HEK293T (cell line): ENCODE data around the gene CUX1.

Source experiments
- CTCF ChIA-PET: fragments of 350-600 bp; formaldehyde crosslinking; extraction: SDS; loops from one replicate; lab custom pipeline; 2021; ENCODE audit warnings: antibody characterized with exemption, inconsistent platforms; lab: Yijun Ruan, JAX
- POLR2A ChIA-PET: fragments of 350-600 bp; formaldehyde crosslinking; extraction: SDS; loops from one replicate; lab custom pipeline; 2020; ENCODE audit warnings: antibody characterized with exemption, inconsistent platforms; lab: Yijun Ruan, JAX
- DNase-seq: peaks from one replicate; pipeline ENCODE4 v3.0.0; 2012; ENCODE audit warnings: mixed read lengths; ENCODE audit errors: extremely low spot score
- ARNT ChIP-seq: fragments of 450-650 bp; IDR thresholded peaks from 2 replicates; pipeline ENCODE4 v1.6.1; 2017; ENCODE audit warnings: mild to moderate bottlenecking
- BHLHE40 ChIP-seq: fragments of 450-650 bp; IDR thresholded peaks from 2 replicates; pipeline ENCODE4 v1.6.1; 2016; ENCODE audit warnings: mild to moderate bottlenecking, moderate library complexity, borderline replicate concordance
- CTBP1 ChIP-seq: fragments of 450-650 bp; IDR thresholded peaks from 2 replicates; pipeline ENCODE4 v1.6.1; 2016; ENCODE audit warnings: borderline replicate concordance
- ELF4 ChIP-seq: fragments of 450-650 bp; IDR thresholded peaks from 2 replicates; pipeline ENCODE4 v1.6.1; 2017; ENCODE audit warnings: antibody characterized with exemption
- FOXA1 ChIP-seq: fragments of 450-650 bp; IDR thresholded peaks from 2 replicates; pipeline ENCODE4 v1.6.1; 2016; ENCODE audit warnings: mild to moderate bottlenecking
- FOXK2 ChIP-seq: fragments of 450-650 bp; IDR thresholded peaks from 2 replicates; pipeline ENCODE4 v1.6.1; 2016; ENCODE audit warnings: mild to moderate bottlenecking
- FOXM1 ChIP-seq: fragments of 450-650 bp; IDR thresholded peaks from 2 replicates; pipeline ENCODE4 v1.6.1; 2017; ENCODE audit warnings: mild to moderate bottlenecking, borderline replicate concordance
- HDGF ChIP-seq: fragments of 450-650 bp; IDR thresholded peaks from 2 replicates; pipeline ENCODE4 v1.6.1; 2017; ENCODE audit warnings: antibody characterized with exemption, borderline replicate concordance
- L3MBTL2 ChIP-seq: fragments of 450-650 bp; conservative IDR thresholded peaks from 2 replicates; pipeline ENCODE4 v1.6.1; 2016; ENCODE audit warnings: mild to moderate bottlenecking
- LEF1 ChIP-seq: fragments of 450-650 bp; IDR thresholded peaks from 2 replicates; pipeline ENCODE4 v1.6.1; 2017; ENCODE audit warnings: mild to moderate bottlenecking, borderline replicate concordance
- NFRKB ChIP-seq: fragments of 450-650 bp; IDR thresholded peaks from 2 replicates; pipeline ENCODE4 v1.6.1; 2016; ENCODE audit warnings: mild to moderate bottlenecking, moderate library complexity
- SP1 ChIP-seq: fragments of 450-650 bp; IDR thresholded peaks from 2 replicates; pipeline ENCODE4 v1.6.1; 2017
- SUZ12 ChIP-seq: fragments of 450-650 bp; IDR thresholded peaks from 2 replicates; pipeline ENCODE4 v1.6.1; 2016; ENCODE audit warnings: mild to moderate bottlenecking
- TARDBP ChIP-seq: fragments of 450-650 bp; IDR thresholded peaks from 2 replicates; pipeline ENCODE4 v1.6.1; 2016
- ZNF384 ChIP-seq: fragments of 450-650 bp; IDR thresholded peaks from 2 replicates; pipeline ENCODE4 v1.6.1; 2016
- TF ChIP-seq, protein P1 (sequence below): fragments of 450-650 bp; IDR thresholded peaks from 2 replicates; pipeline ENCODE4 v1.6.1; 2016

The CUX1 gene

DNA sequence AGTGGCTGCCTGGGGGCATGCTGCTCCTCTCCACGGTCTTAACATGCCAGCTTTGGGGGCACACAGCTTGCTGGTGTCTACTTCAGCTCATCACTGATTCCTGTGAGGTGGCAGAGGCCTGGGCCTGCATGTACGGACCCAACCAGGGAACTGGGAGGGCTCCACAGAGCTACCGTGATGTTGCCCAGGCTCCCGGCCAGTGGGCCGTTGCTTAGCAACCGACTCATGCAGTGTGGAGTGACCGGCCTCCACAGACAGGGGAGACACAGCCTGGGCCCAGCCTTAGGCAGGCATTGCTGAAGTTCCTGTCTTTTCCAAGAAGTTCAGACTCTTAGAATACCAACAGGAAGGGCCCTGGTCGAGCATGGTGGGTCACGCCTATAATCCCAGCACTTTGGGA lies 443.4 kb downstream of the CUX1 start:
- POLR2A ChIA-PET, result no interaction called here
- no peak for DNase-seq
- CTCF ChIA-PET, result no interaction called here
- TF ChIP-seq ZNF384, result no peak
- no peak for TF ChIP-seq HDGF
- no peak for TF ChIP-seq SUZ12

DNA sequence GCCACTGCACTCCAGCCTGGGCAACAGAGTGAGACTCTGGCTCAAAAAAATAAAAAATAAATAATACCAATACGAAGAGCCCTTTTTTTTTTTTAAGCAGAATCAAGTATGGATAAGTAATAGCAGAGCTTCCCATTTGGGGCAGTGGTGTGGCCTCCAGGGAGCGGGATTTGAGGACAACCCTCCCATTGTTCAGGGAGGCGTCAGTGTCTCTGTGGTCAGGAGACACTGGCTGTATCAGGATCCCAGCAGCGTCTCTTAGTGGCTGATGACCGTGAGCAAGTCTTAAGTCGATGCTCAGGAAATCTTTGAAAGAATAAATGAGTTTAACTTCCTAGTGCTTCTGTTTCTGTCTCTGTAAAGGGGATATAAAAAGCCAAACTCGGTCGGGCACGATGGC lies 444.0 kb downstream of the CUX1 start:
- no peak for DNase-seq
- POLR2A ChIA-PET, result no interaction called here
- CTCF ChIA-PET, result no interaction called here
- TF ChIP-seq NFRKB, result no peak
- no peak for TF ChIP-seq BHLHE40
- TF ChIP-seq, protein P1, sequence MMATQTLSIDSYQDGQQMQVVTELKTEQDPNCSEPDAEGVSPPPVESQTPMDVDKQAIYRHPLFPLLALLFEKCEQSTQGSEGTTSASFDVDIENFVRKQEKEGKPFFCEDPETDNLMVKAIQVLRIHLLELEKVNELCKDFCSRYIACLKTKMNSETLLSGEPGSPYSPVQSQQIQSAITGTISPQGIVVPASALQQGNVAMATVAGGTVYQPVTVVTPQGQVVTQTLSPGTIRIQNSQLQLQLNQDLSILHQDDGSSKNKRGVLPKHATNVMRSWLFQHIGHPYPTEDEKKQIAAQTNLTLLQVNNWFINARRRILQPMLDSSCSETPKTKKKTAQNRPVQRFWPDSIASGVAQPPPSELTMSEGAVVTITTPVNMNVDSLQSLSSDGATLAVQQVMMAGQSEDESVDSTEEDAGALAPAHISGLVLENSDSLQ, result no peak
- no peak for TF ChIP-seq FOXK2
- no peak for TF ChIP-seq L3MBTL2

DNA sequence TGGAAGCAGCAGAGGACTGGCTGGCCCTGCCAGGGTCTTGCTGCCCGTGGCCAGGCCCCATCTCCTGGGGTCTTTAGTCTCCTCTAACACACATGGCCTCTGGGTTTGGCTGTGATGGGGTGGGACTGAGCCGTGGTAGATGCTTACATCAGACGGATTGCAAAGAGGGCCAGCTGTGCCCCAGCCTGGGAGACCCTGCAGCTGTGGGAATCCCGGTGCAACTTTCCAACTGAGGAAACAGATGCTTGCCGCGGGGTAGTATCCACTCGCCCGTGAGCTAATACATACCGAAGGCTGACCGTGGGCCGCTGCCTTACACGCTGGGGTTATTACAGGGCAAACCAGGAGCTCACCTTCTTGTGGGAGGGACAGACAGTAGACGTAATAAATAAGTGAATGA lies 445.1 kb downstream of the CUX1 start:
- POLR2A ChIA-PET, result no interaction called here

DNA sequence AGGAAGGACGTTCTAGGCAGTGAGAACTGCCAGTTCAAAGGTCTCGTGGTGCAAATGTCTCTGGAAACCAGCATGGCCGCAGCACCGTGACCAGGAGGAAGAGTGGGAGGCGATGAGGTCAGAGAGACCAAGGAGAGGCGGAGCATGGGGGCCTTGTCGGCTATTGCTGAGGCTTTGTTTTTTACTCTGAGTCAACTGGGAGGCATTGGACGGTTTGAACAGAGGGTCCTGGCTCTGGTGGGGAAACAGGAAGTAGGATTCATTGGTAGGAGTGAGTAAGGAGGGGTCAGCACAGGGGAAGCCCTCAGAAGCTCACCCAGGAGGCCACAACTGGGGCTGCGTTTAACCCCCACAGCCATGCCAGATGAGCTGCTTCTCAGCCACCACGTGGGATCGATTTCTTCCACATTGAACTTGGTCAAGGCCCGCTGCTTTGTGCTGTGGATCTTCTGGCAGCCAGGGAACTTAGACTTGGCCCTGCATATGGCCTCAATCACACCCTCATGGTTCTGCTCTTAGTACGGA lies 447.0 kb downstream of the CUX1 start:
- POLR2A ChIA-PET, result no interaction called here
- TF ChIP-seq CTBP1, result no peak
- TF ChIP-seq FOXM1, result no peak
- TF ChIP-seq, protein P1, result no peak
- TF ChIP-seq FOXK2, result no peak
- TF ChIP-seq BHLHE40, result no peak
- no peak for TF ChIP-seq NFRKB
- TF ChIP-seq SUZ12, result no peak
- TF ChIP-seq L3MBTL2, result no peak
- no peak for TF ChIP-seq FOXA1
- TF ChIP-seq LEF1, result no peak
- CTCF ChIA-PET, result no interaction called here
- DNase-seq, result no peak

More for the DNA sequence above, 445.1 kb downstream of the CUX1 start:
- no peak for TF ChIP-seq FOXM1
- no peak for TF ChIP-seq CTBP1
- no peak for TF ChIP-seq TARDBP
- TF ChIP-seq FOXK2, result no peak
- TF ChIP-seq ZNF384, result no peak
- no peak for TF ChIP-seq SUZ12
- no peak for TF ChIP-seq L3MBTL2
- CTCF ChIA-PET, result no interaction called here
- no peak for DNase-seq

DNA sequence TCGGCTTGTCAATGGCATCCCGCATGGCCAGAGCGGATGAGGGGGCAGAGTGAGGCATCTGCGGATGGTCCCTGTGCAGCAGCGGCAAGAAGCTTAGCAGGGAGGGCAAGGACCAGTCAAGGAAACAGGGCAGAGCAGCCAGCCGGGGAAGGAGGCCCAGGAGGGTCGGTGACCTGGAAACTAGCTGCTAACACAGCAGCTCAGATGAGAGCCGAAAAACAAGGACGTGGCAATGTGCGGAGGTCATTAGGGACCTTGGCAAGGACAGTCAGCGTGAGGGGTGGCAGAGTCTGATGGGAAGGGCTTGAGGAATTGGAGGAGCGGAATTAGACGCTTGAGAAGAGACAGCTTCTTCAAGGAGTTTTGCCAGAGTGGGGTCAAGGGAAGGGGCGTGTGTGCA lies 449.1 kb downstream of the CUX1 start:
- CTCF ChIA-PET, result no interaction called here
- POLR2A ChIA-PET, result no interaction called here
- DNase-seq, result no peak
- TF ChIP-seq FOXK2, result no peak
- TF ChIP-seq HDGF, result no peak
- TF ChIP-seq LEF1, result no peak
- TF ChIP-seq NFRKB, result no peak
- TF ChIP-seq CTBP1, result no peak
- TF ChIP-seq SUZ12, result no peak
- TF ChIP-seq FOXM1, result no peak
- TF ChIP-seq BHLHE40, result no peak
- TF ChIP-seq ARNT, result no peak
- no peak for TF ChIP-seq L3MBTL2
- TF ChIP-seq ELF4, result no peak
- no peak for TF ChIP-seq SP1
- no peak for TF ChIP-seq TARDBP
- TF ChIP-seq ZNF384, result no peak
- TF ChIP-seq, protein P1, result no peak
- TF ChIP-seq FOXA1, result no peak

DNA sequence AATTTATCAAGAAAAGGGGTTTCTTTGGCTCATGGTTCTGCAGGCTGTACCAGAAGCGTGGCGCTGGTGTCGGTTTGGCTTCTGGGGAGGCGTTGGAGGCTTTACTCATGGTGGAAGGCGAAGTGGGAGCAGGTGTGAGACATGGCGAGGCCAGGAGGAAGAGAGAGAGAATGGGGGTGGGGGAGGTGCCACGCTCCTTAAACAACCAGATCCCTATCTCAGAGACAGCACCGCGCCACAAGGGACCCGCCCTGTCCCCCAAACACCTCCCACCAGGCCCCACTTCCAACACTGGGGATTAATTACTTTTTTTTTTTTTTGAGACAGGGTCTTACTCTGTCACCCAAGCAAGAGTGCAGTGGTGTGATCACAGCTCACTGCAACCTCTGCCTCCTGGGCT lies 451.2 kb downstream of the CUX1 start:
- DNase-seq, result no peak
- ChIA-PET CTCF (no interaction called here), POLR2A (no interaction called here)
- TF ChIP-seq SP1, result no peak
- no peak for TF ChIP-seq ARNT
- TF ChIP-seq, protein P1, result no peak
- no peak for TF ChIP-seq ELF4
- TF ChIP-seq FOXK2, result no peak

DNA sequence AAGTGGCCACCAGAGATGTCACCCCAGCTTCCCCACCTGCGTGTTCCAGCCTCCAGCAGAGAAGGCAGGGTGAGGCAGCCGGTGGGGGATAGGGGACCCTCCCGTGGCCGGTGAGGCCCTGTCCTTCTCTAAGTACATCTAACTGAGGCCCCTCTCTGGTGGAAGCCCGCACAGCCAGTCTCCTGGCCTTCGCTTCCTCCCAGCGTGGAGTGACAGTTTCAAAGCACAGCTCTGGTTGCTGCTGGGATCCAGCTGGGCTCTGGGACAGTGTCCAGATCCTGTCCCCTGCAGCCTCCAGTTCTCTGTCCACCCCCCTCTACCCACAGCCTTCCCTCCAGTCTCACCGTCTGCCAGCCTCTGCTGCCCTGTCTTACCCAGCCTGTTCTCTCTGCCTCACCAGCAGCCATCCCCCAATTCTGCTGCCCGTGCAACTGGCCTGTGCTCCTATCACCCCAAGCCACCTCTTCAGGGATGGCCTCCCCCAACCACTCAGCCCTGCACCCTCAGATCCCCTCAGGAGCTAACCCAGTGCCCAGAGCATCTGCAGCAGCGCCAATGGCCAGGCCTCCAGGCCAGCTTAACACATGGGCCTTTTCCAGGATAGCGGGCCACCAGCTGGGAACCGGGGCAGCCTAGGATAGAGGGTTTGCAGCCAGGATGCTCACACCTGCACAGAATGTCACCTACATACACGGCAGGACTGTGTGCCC lies 452.9 kb downstream of the CUX1 start:
- CTCF ChIA-PET, result interaction anchor here (0.6 kb wide), 2 partner anchors 728 to 764 kb away, joined by 4 read pairs; no protein-coding TSS in a partner anchor
- POLR2A ChIA-PET, result no interaction called here
- TF ChIP-seq TARDBP (no peak), ELF4 (no peak), FOXK2 (no peak), FOXM1 (no peak), BHLHE40 (no peak), HDGF (no peak), ZNF384 (no peak)
- DNase-seq, result no peak
